ENCODE measurements around the gene ACOT11. TPM values are rescaled to one million over a fixed set of nuclear protein-coding genes. Genes with fewer than 3 reads are reported as not detected.

ACOT11 gene
- total and polyA plus RNA-seq, 10 of the 15 experiments (the other 5 are each of a cell fraction or from before 2014, with no cell fraction given), result 0.04 to 0.85 (median 0.39) TPM; not detected in 1

- H3K4me3 ChIP-seq, result no peak overlapping the region
- TF ChIP-seq PBX3 (IDR thresholded peaks at IDR 0.05; ENCODE audit: insufficient replicate concordance, low read depth, low read length) (no peak), ZNF24 (IDR thresholded peaks at IDR 0.05) (no peak), ZNF384 (IDR thresholded peaks at IDR 0.05; ENCODE audit: borderline replicate concordance, low read depth, low read length) (no peak)
- ChIA-PET CTCF (interaction anchor here (0.6 to 1.5 kb wide), 2 partner anchors 12 to 259 kb away, joined by 3 to 4 read pairs; no protein-coding TSS in a partner anchor), POLR2A (no interaction called here), RAD21 (ENCODE audit: unreplicated experiment) (no interaction called here), SMC1A (ENCODE audit: uncharacterized antibody, unreplicated experiment) (interaction anchor here (1.4 kb wide), 1 partner anchor 20 kb away, joined by 3 read pairs; no protein-coding TSS in a partner anchor)
- ATAC-seq (no peak), FAIRE-seq (no peak), DNase-seq (ENCODE audit: low read depth, low spot score) (no peak)
- 21% methylated on average over 4 of the region's 4 CpGs for WGBS (ENCODE audit: insufficient coverage, insufficient replicate concordance, low lambda C conversion rate, missing lambda C conversion rate)
- H3K9me3 ChIP-seq (replicated peaks; ENCODE audit: control insufficient read depth, insufficient read depth, low read length), result no peaks in the 10 kb centered on the region
- H3K27ac ChIP-seq (ENCODE audit: control insufficient read depth, insufficient read depth), result no peak overlapping the region
- peaks cover 2% of the 10 kb centered on the region; the same call in 1 of the 2 replicates for H3K4me1 ChIP-seq (ENCODE audit: control insufficient read depth, insufficient read depth, low read length)
- no peak overlapping the region for H2AFZ ChIP-seq (ENCODE audit: control insufficient read depth, low read depth, low read length)
- no TSS peak for BruUV-seq (replicated peaks)
- in situ Hi-C loops (cut with MboI) (no loop called here), intact Hi-C loops (cut with micrococcal nuclease; ENCODE audit: unreplicated experiment) (no loop called here)
- H3K36me3 ChIP-seq (ENCODE audit: control insufficient read depth in 2 of 2, insufficient read depth in 2 of 2, low read length in 1 of 2), result no peaks in the 10 kb centered on the region
- H3K79me2 ChIP-seq (ENCODE audit: control insufficient read depth, insufficient read depth, low read length), result no peaks in the 10 kb centered on the region
- H3K9ac ChIP-seq (ENCODE audit: control insufficient read depth, insufficient read depth, low read length), result no peak overlapping the region
- no peak overlapping the region for H3K4me2 ChIP-seq (ENCODE audit: control insufficient read depth, insufficient read depth)
- no peaks in the 10 kb centered on the region for H4K20me1 ChIP-seq (ENCODE audit: control insufficient read depth, insufficient read depth)
- no peaks in the 10 kb centered on the region for H3K27me3 ChIP-seq (replicated peaks in 1 of 2; ENCODE audit: control insufficient read depth in 2 of 2, insufficient read depth in 2 of 2, low read length in 1 of 2)
Measured at GRCh38 chr1:54537611-54538010, 10.4 kb upstream of the ACOT11 start.

- TF ChIP-seq GATAD2B (conservative IDR thresholded peaks at IDR 0.05; ENCODE audit: low read depth), result no peak
- TF ChIP-seq RFX5 (IDR thresholded peaks at IDR 0.05; ENCODE audit: low read depth, low read length), result no peak
- no peak for TF ChIP-seq MXI1 (IDR thresholded peaks at IDR 0.05; ENCODE audit: low read depth, low read length)
- TF ChIP-seq ZNF217 (IDR thresholded peaks at IDR 0.05), result no peak
- TF ChIP-seq ETV6 (conservative IDR thresholded peaks at IDR 0.05 in 1 of 2, IDR thresholded peaks at IDR 0.05 in 1 of 2; ENCODE audit: borderline replicate concordance in 1 of 2, low read depth in 1 of 2), result no peak
- TF ChIP-seq FOS (IDR thresholded peaks at IDR 0.05; ENCODE audit: borderline replicate concordance, extremely low read depth, insufficient read length), result no peak
- TF ChIP-seq MEF2A (IDR thresholded peaks at IDR 0.05; ENCODE audit: insufficient read depth, low read depth, low read length), result no peak
- TF ChIP-seq BMI1 (IDR thresholded peaks at IDR 0.05; ENCODE audit: borderline replicate concordance), result no peak
- TF ChIP-seq BCL3 (IDR thresholded peaks at IDR 0.05; ENCODE audit: borderline replicate concordance, insufficient read depth, low read depth, low read length, poor library complexity, severe bottlenecking), result no peak
- TF ChIP-seq CHD1 (IDR thresholded peaks at IDR 0.05; ENCODE audit: low read depth, low read length), result no peak
- RAD21 ChIA-PET (ENCODE audit: unreplicated experiment), result no interaction called here
- H3K4me2 ChIP-seq (ENCODE audit: control insufficient read depth, insufficient read depth), result no peak overlapping the region
- no peak for FAIRE-seq
- H4K20me1 ChIP-seq (ENCODE audit: control insufficient read depth, insufficient read depth), result no peaks in the 10 kb centered on the region
- intact Hi-C loops (cut with micrococcal nuclease; ENCODE audit: unreplicated experiment) (no loop called here), in situ Hi-C loops (cut with MboI) (no loop called here)
- ATAC-seq, result no peak
- H3K27me3 ChIP-seq (replicated peaks in 1 of 2; ENCODE audit: control insufficient read depth in 2 of 2, insufficient read depth in 2 of 2, low read length in 1 of 2), result no peaks in the 10 kb centered on the region; a peak in 1 of 4 replicates
- H3K9me3 ChIP-seq (replicated peaks; ENCODE audit: control insufficient read depth, insufficient read depth, low read length), result no peaks in the 10 kb centered on the region
- H3K4me1 ChIP-seq (ENCODE audit: control insufficient read depth, insufficient read depth, low read length), result peaks cover 4% of the 10 kb centered on the region; the same call in 1 of the 2 replicates
- no peak overlapping the region for H3K9ac ChIP-seq (ENCODE audit: control insufficient read depth, insufficient read depth, low read length)
- SMC1A ChIA-PET (ENCODE audit: uncharacterized antibody, unreplicated experiment), result no interaction called here
- H3K27ac ChIP-seq (ENCODE audit: control insufficient read depth, insufficient read depth), result no peak overlapping the region
- no peak overlapping the region for H2AFZ ChIP-seq (ENCODE audit: control insufficient read depth, low read depth, low read length)
- WGBS (ENCODE audit: insufficient coverage, insufficient replicate concordance, low lambda C conversion rate, missing lambda C conversion rate), result 63% methylated on average over 8 of the region's 8 CpGs
- no peaks in the 10 kb centered on the region for H3K36me3 ChIP-seq (ENCODE audit: control insufficient read depth in 2 of 2, insufficient read depth in 2 of 2, low read length in 1 of 2)
- POLR2A ChIA-PET, result no interaction called here
- no peak for DNase-seq (ENCODE audit: low read depth, low spot score)
- BruUV-seq (replicated peaks), result no TSS peak
- CTCF ChIA-PET, result interaction anchor here (1.5 kb wide), 1 partner anchor 12 kb away, joined by 4 read pairs; no protein-coding TSS in a partner anchor
- H3K79me2 ChIP-seq (ENCODE audit: control insufficient read depth, insufficient read depth, low read length), result no peaks in the 10 kb centered on the region
- no peak overlapping the region for H3K4me3 ChIP-seq
Measured at GRCh38 chr1:54538538-54538937, 9.5 kb upstream of the ACOT11 start.
